WTC11 (cell line): Measurements from ENCODE around the gene THAP2. TPM values are rescaled to one million over a fixed set of nuclear protein-coding genes. Genes with fewer than 3 reads are reported as not detected.

ENCODE experiments used
- ATAC-seq: fragments of 200-7000 bp; cut with Tn5 transposase; 2 replicates; pipeline ENCODE4 v1.10.0; 2021; ENCODE audit warnings: mild to moderate bottlenecking, moderate library complexity
- CTCF ChIA-PET: fragments of 300-600 bp; sonication (Branson Sonifier 250); formaldehyde crosslinking; loops from one replicate; lab custom pipeline; 2021; ENCODE audit warnings: antibody characterized with exemption; lab: Charles Lee
- POLR2A ChIA-PET: fragments of 350-600 bp; sonication (Branson Sonifier 250); formaldehyde crosslinking; loops from one replicate; lab custom pipeline; 2021; ENCODE audit warnings: antibody characterized with exemption; lab: Charles Lee
- DNase-seq: peaks from one replicate; pipeline ENCODE4 v3.0.0; 2021; ENCODE audit warnings: low spot score
- H3K27ac Mint-ChIP-seq: 2 replicates; pipeline ENCODE4 v1.8.0; 2021; ENCODE audit warnings: mixed read lengths
- H3K27me3 Mint-ChIP-seq: 2 replicates; pipeline ENCODE4 v1.8.0; 2021; ENCODE audit warnings: low read depth, mild to moderate bottlenecking, moderate library complexity, mixed read lengths
- H3K36me3 Mint-ChIP-seq: 2 replicates; pipeline ENCODE4 v1.8.0; 2021; ENCODE audit warnings: mixed read lengths
- H3K4me1 Mint-ChIP-seq: 2 replicates; pipeline ENCODE4 v1.8.0; 2022; ENCODE audit warnings: mixed read lengths
- H3K4me3 Mint-ChIP-seq: 2 replicates; pipeline ENCODE4 v1.8.0; 2021; ENCODE audit warnings: mild to moderate bottlenecking, moderate library complexity, mixed read lengths
- H3K9me3 Mint-ChIP-seq: 2 replicates; pipeline ENCODE4 v1.8.0; 2021; ENCODE audit warnings: mixed read lengths
- ARID4B ChIP-seq: sonication (generic); formaldehyde crosslinking; IDR thresholded peaks from 2 replicates; pipeline ENCODE4 v1.8.0; 2023; ENCODE audit warnings: missing genetic modification reagents, mild to moderate bottlenecking, borderline replicate concordance
- ATF1 ChIP-seq: sonication (generic); formaldehyde crosslinking; IDR thresholded peaks from 2 replicates; pipeline ENCODE4 v1.8.1; 2023; ENCODE audit warnings: mild to moderate bottlenecking, moderate library complexity, missing genetic modification reagents
- CREM ChIP-seq: sonication (generic); formaldehyde crosslinking; IDR thresholded peaks from 2 replicates; pipeline ENCODE4 v1.8.1; 2022; ENCODE audit warnings: mild to moderate bottlenecking, missing genetic modification reagents, moderate library complexity
- FOXK1 ChIP-seq: sonication (generic); formaldehyde crosslinking; IDR thresholded peaks from 2 replicates; pipeline ENCODE4 v1.8.0; 2022; ENCODE audit warnings: mild to moderate bottlenecking, moderate library complexity, missing genetic modification reagents
- FOXP1 ChIP-seq: sonication (generic); formaldehyde crosslinking; IDR thresholded peaks from 2 replicates; pipeline ENCODE4 v1.8.0; 2022; ENCODE audit warnings: missing genetic modification reagents, mild to moderate bottlenecking, moderate library complexity, borderline replicate concordance
- GTF2I ChIP-seq: fragments of 250-450 bp; sonication (Bioruptor Pico); conservative IDR thresholded peaks from 2 replicates; pipeline ENCODE4 v1.4.0; 2021; ENCODE audit warnings: mild to moderate bottlenecking
- IRF2 ChIP-seq: sonication (generic); formaldehyde crosslinking; IDR thresholded peaks from 2 replicates; pipeline ENCODE4 v1.8.0; 2022; ENCODE audit warnings: low read depth, missing genetic modification reagents, borderline replicate concordance
- JUN ChIP-seq: sonication (generic); formaldehyde crosslinking; IDR thresholded peaks from 2 replicates; pipeline ENCODE4 v1.8.0; 2023; ENCODE audit warnings: mild to moderate bottlenecking, missing genetic modification reagents
- KAT7 ChIP-seq: sonication (generic); formaldehyde crosslinking; IDR thresholded peaks from 2 replicates; pipeline ENCODE4 v1.8.1; 2023; ENCODE audit warnings: missing genetic modification reagents, mild to moderate bottlenecking, borderline replicate concordance
- MAX ChIP-seq: sonication (generic); formaldehyde crosslinking; IDR thresholded peaks from 2 replicates; pipeline ENCODE4 v1.8.0; 2022; ENCODE audit warnings: mild to moderate bottlenecking, missing genetic modification reagents
- MXD4 ChIP-seq: fragments of 250-450 bp; sonication (Bioruptor Pico); IDR thresholded peaks from 2 replicates; pipeline ENCODE4 v1.8.0; 2021; ENCODE audit warnings: mild to moderate bottlenecking, moderate library complexity, borderline replicate concordance
- MYBL2 ChIP-seq: sonication (generic); formaldehyde crosslinking; IDR thresholded peaks from 2 replicates; pipeline ENCODE4 v1.8.1; 2023; ENCODE audit warnings: mild to moderate bottlenecking, moderate library complexity, missing genetic modification reagents
- NFE2L1 ChIP-seq: sonication (generic); formaldehyde crosslinking; IDR thresholded peaks from 2 replicates; pipeline ENCODE4 v1.8.1; 2023; ENCODE audit warnings: missing genetic modification reagents
- NFYB ChIP-seq: sonication (generic); formaldehyde crosslinking; conservative IDR thresholded peaks from 2 replicates; pipeline ENCODE4 v1.8.0; 2022; ENCODE audit warnings: low read depth, missing genetic modification reagents
- NR3C1 ChIP-seq: sonication (generic); formaldehyde crosslinking; conservative IDR thresholded peaks from 2 replicates; pipeline ENCODE4 v1.8.1; 2023; ENCODE audit warnings: low read depth, mild to moderate bottlenecking, missing genetic modification reagents
- TEAD1 ChIP-seq: sonication (generic); formaldehyde crosslinking; IDR thresholded peaks from 2 replicates; pipeline ENCODE4 v1.8.0; 2022; ENCODE audit warnings: mild to moderate bottlenecking, missing genetic modification reagents
- TEAD4 ChIP-seq: sonication (generic); formaldehyde crosslinking; IDR thresholded peaks from 2 replicates; pipeline ENCODE4 v1.8.0; 2022; ENCODE audit warnings: mild to moderate bottlenecking, missing genetic modification reagents
- ZMAT4 ChIP-seq: fragments of 250-450 bp; sonication (Bioruptor Pico); IDR thresholded peaks from 2 replicates; pipeline ENCODE4 v1.9.0; 2021; ENCODE audit warnings: mild to moderate bottlenecking
- ZNF232 ChIP-seq: sonication (generic); formaldehyde crosslinking; IDR thresholded peaks from 2 replicates; pipeline ENCODE4 v1.8.0; 2022; ENCODE audit warnings: mild to moderate bottlenecking, missing genetic modification reagents
- ZNF263 ChIP-seq: sonication (generic); formaldehyde crosslinking; IDR thresholded peaks from 2 replicates; pipeline ENCODE4 v1.8.1; 2022; ENCODE audit warnings: low read depth, mild to moderate bottlenecking, moderate library complexity, missing genetic modification reagents
- ZNF416 ChIP-seq: fragments of 250-450 bp; sonication (Bioruptor Pico); IDR thresholded peaks from 2 replicates; pipeline ENCODE4 v1.9.0; 2021; ENCODE audit warnings: mild to moderate bottlenecking, inconsistent platforms
- total RNA-seq: library from RNA; stranded (reverse); gene quantifications from 3 replicates; pipeline ENCODE4 v1.2.3, GENCODE V29; 2021
- TF ChIP-seq, protein P1 (sequence below): fragments of 250-450 bp; sonication (Bioruptor Pico); conservative IDR thresholded peaks from 2 replicates; pipeline ENCODE4 v1.9.0; 2021; ENCODE audit warnings: mild to moderate bottlenecking
- TF ChIP-seq, protein P2 (sequence below): fragments of 250-450 bp; sonication (Bioruptor Pico); IDR thresholded peaks from 2 replicates; pipeline ENCODE4 v1.8.0; 2021; ENCODE audit warnings: mild to moderate bottlenecking
- TF ChIP-seq, protein P3 (sequence below): sonication (generic); formaldehyde crosslinking; IDR thresholded peaks from 2 replicates; pipeline ENCODE4 v1.8.0; 2022; ENCODE audit warnings: mild to moderate bottlenecking, missing genetic modification reagents
- TF ChIP-seq, protein P4 (sequence below): sonication (generic); formaldehyde crosslinking; IDR thresholded peaks from 2 replicates; pipeline ENCODE4 v1.8.1; 2023; ENCODE audit warnings: mild to moderate bottlenecking, moderate library complexity, missing genetic modification reagents

Gene THAP2
- total RNA-seq, 1 experiment from 2014 or later = 6.4 TPM

GRCh38 chr12:71685914-71686657 lies 22.0 kb downstream of the THAP2 start, which contains the start of gene TMEM19:
Gene TMEM19, plus strand, starts transcription at chr12:71686082. Its CDS starts 599 bp downstream, at chr12:71686681.
- peak within 1 kb of the TSS; percentile 95 for H3K4me3 Mint-ChIP-seq
- ChIA-PET CTCF (interaction anchor here (0.8 to 3.6 kb wide), 6 partner anchors 10 to 63 kb away, joined by 3 to 41 read pairs (median 4); partner anchors contain the start of genes THAP2 and ZFC3H1), POLR2A (interaction anchor here (0.7 to 4.3 kb wide), 5 partner anchors 10 to 68 kb away, joined by 3 to 45 read pairs (median 8); partner anchors contain the start of genes RAB21, THAP2 and ZFC3H1)
- DNase-seq = peak; percentile 86
- no peaks in the 10 kb centered on the region for H3K36me3 Mint-ChIP-seq
- no peaks in the 10 kb centered on the region for H3K27me3 Mint-ChIP-seq
- H3K4me1 Mint-ChIP-seq = peaks cover 14% of the 10 kb centered on the region
- H3K9me3 Mint-ChIP-seq = no peaks in the 10 kb centered on the region
- peak within 1 kb of the TSS; percentile 99 for H3K27ac Mint-ChIP-seq
- ATAC-seq = peak; percentile 95
- TF ChIP-seq FOXP1 (CRISPR knock-in tag) = peak; percentile 90
- TF ChIP-seq GTF2I = no peak
- TF ChIP-seq, protein P1, sequence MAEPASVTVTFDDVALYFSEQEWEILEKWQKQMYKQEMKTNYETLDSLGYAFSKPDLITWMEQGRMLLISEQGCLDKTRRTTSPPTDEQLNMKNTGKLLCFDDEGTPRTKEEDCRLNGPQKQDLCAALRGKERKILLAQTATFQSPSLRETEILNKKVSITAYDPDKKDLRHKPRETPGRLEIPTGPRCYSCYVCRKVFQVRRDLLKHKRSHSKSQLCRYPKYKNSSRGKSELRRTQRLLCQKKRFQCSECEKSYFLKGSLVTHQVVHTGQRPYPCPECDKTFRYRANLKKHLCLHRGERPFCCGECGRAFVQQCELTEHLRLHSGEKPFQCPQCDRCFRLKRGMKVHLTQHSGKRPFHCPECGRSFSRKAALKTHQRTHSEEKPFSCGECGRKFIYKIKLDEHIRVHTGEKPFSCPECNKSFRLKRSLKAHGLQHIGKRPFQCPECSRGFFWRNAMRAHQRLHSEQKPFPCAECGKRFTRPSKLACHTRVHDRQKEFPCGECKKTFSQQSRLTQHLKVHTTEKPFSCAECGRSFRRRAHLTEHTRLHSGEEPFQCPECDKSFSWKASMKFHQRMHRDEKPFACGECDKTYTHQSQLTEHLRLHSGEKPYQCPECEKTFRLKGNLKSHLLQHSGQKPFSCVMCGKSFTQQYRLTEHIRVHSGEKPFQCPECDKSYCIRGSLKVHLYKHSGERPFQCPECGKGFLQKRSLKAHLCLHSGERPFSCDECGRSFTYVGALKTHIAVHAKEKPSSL (CRISPR knock-in tag) = no peak
- TF ChIP-seq, protein P2, sequence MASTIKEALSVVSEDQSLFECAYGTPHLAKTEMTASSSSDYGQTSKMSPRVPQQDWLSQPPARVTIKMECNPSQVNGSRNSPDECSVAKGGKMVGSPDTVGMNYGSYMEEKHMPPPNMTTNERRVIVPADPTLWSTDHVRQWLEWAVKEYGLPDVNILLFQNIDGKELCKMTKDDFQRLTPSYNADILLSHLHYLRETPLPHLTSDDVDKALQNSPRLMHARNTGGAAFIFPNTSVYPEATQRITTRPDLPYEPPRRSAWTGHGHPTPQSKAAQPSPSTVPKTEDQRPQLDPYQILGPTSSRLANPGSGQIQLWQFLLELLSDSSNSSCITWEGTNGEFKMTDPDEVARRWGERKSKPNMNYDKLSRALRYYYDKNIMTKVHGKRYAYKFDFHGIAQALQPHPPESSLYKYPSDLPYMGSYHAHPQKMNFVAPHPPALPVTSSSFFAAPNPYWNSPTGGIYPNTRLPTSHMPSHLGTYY (CRISPR knock-in tag) = no peak
- TF ChIP-seq JUN = peak; percentile 43; the same call in 1 of the 2 replicates
- no peak for TF ChIP-seq MXD4
- peak; percentile 62; the same call in 1 of the 2 replicates for TF ChIP-seq CREM (CRISPR knock-in tag)
- peak; percentile 67; the same call in 1 of the 2 replicates for TF ChIP-seq ZNF416
- peak; percentile 73 for TF ChIP-seq FOXK1
- 0 out of 2 replicates have a peak, but pooled peaks have one; percentile 18 for TF ChIP-seq TEAD4
- peak; percentile 83; the same call in 1 of the 2 replicates for TF ChIP-seq MYBL2 (CRISPR knock-in tag)
- TF ChIP-seq ZNF232 (CRISPR knock-in tag) = peak; percentile 68; the same call in 1 of the 2 replicates
- no peak for TF ChIP-seq NR3C1 (CRISPR knock-in tag)
- no peak for TF ChIP-seq KAT7
- TF ChIP-seq, protein P3, sequence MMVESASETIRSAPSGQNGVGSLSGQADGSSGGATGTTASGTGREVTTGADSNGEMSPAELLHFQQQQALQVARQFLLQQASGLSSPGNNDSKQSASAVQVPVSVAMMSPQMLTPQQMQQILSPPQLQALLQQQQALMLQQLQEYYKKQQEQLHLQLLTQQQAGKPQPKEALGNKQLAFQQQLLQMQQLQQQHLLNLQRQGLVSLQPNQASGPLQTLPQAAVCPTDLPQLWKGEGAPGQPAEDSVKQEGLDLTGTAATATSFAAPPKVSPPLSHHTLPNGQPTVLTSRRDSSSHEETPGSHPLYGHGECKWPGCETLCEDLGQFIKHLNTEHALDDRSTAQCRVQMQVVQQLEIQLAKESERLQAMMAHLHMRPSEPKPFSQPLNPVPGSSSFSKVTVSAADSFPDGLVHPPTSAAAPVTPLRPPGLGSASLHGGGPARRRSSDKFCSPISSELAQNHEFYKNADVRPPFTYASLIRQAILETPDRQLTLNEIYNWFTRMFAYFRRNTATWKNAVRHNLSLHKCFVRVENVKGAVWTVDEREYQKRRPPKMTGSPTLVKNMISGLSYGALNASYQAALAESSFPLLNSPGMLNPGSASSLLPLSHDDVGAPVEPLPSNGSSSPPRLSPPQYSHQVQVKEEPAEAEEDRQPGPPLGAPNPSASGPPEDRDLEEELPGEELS = peak; percentile 74; the same call in 1 of the 2 replicates
- 0 out of 2 replicates have a peak, but pooled peaks have one; percentile 74 for TF ChIP-seq NFE2L1 (CRISPR knock-in tag)
- no peak for TF ChIP-seq ZMAT4
- peak; percentile 60 for TF ChIP-seq NFYB (CRISPR knock-in tag)
- TF ChIP-seq TEAD1 = peak; percentile 84
- TF ChIP-seq ARID4B (CRISPR knock-in tag) = peak; percentile 85; the same call in 1 of the 2 replicates
- TF ChIP-seq MAX (CRISPR knock-in tag) = peak; percentile 95
- TF ChIP-seq ZNF263 (CRISPR knock-in tag) = no peak
- TF ChIP-seq ATF1 (CRISPR knock-in tag) = no peak
- TF ChIP-seq IRF2 (CRISPR knock-in tag) = no peak
- TF ChIP-seq, protein P4, sequence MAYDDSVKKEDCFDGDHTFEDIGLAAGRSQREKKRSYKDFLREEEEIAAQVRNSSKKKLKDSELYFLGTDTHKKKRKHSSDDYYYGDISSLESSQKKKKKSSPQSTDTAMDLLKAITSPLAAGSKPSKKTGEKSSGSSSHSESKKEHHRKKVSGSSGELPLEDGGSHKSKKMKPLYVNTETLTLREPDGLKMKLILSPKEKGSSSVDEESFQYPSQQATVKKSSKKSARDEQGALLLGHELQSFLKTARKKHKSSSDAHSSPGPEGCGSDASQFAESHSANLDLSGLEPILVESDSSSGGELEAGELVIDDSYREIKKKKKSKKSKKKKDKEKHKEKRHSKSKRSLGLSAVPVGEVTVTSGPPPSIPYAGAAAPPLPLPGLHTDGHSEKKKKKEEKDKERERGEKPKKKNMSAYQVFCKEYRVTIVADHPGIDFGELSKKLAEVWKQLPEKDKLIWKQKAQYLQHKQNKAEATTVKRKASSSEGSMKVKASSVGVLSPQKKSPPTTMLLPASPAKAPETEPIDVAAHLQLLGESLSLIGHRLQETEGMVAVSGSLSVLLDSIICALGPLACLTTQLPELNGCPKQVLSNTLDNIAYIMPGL (CRISPR knock-in tag) = peak; percentile 81
